Epithelial cell of proximal tubule (primary cell): Measurements from ENCODE around the gene SF3A2. TPM values are rescaled to one million over a fixed set of nuclear protein-coding genes. Genes with fewer than 3 reads are reported as not detected.

ENCODE experiments used
- DNase-seq: peaks from one replicate; pipeline ENCODE4 v3.0.0-alpha.2; 2011; ENCODE audit warnings: low read depth
- H3K4me3 ChIP-seq: 2 replicates; pipeline ENCODE4 v1.5.1; 2011; ENCODE audit warnings: low read depth, mild to moderate bottlenecking, low read length
- CTCF ChIP-seq: conservative IDR thresholded peaks from 2 replicates; pipeline ENCODE4 v1.5.1; 2012; ENCODE audit warnings: low read depth, mild to moderate bottlenecking, low read length
- total RNA-seq: library from RNA; depleted of rRNA; stranded (reverse); fragments of >200 nt; gene quantifications from 2 replicates; pipeline ENCODE4 v1.2.3, GENCODE V29; 2015

Gene SF3A2
- total RNA-seq, 1 donor from 2014 or later: 51.7 TPM

- H3K4me3 ChIP-seq: no peak overlapping the region
- no peak for DNase-seq
- no peak for TF ChIP-seq CTCF
Measured at GRCh38 chr19:2230033-2230531, 6.5 kb upstream of the SF3A2 start.

GRCh38 chr19:2230807-2231533, 5.7 kb upstream of the SF3A2 start:
- no peak overlapping the region for H3K4me3 ChIP-seq
- no peak for TF ChIP-seq CTCF
- DNase-seq: no peak

GRCh38 chr19:2231621-2232221, 4.9 kb upstream of the SF3A2 start:
- no peak for TF ChIP-seq CTCF
- DNase-seq: no peak
- H3K4me3 ChIP-seq: no peak overlapping the region

GRCh38 chr19:2232286-2233151, 4.1 kb upstream of the SF3A2 start:
- no peak for DNase-seq
- TF ChIP-seq CTCF: no peak
- no peak overlapping the region for H3K4me3 ChIP-seq

GRCh38 chr19:2233601-2234280, 2.9 kb upstream of the SF3A2 start:
- TF ChIP-seq CTCF: no peak
- no peak overlapping the region for H3K4me3 ChIP-seq
- DNase-seq: no peak

GRCh38 chr19:2234996-2235380, 1.6 kb upstream of the SF3A2 start:
- peak overlapping the region; percentile 94 for H3K4me3 ChIP-seq
- no peak for TF ChIP-seq CTCF
- DNase-seq: no peak
